ENCODE measurements around the gene SEMA7A. TPM values are rescaled to one million over a fixed set of nuclear protein-coding genes. Genes with fewer than 3 reads are reported as not detected.
"Not testable (repeated sequence)": the region's sequence is repeated elsewhere in the genome, so short reads cannot be mapped to it uniquely, and the experiment has no call there.

SEMA7A gene
- total RNA-seq, 4 donors from 2014 or later, result 1.2 to 7.6 (median 3.4) TPM

GRCh38 chr15:74458473-74458872 is 24.7 kb upstream of the SEMA7A start:
- DNase-seq (ENCODE audit: low spot score), result no peak
- ATAC-seq (ENCODE audit: low FRiP score), result no peak
- no peak for TF ChIP-seq CTCF (IDR thresholded peaks at IDR 0.05)

- not testable (repeated sequence) for DNase-seq (ENCODE audit: low spot score); ATAC-seq (ENCODE audit: low FRiP score)
These were observed 23.3 kb upstream of the SEMA7A start for GRCh38 chr15:74457036-74457435.

- ATAC-seq (ENCODE audit: low FRiP score) (no peak), DNase-seq (ENCODE audit: low spot score) (no peak)
- no peak for TF ChIP-seq CTCF (IDR thresholded peaks at IDR 0.05)
These were observed 21.2 kb upstream of the SEMA7A start for GRCh38 chr15:74454764-74455500.

- DNase-seq (ENCODE audit: low spot score) (no peak), ATAC-seq (ENCODE audit: low FRiP score) (no peak)
- TF ChIP-seq CTCF (IDR thresholded peaks at IDR 0.05), result no peak
These were observed 20.4 kb upstream of the SEMA7A start for GRCh38 chr15:74453925-74454763.

GRCh38 chr15:74451861-74452835 is 18.4 kb upstream of the SEMA7A start:
- no peak for TF ChIP-seq CTCF (IDR thresholded peaks at IDR 0.05)
- ATAC-seq (ENCODE audit: low FRiP score) (no peak), DNase-seq (ENCODE audit: low spot score) (no peak)

- no peak for TF ChIP-seq CTCF (IDR thresholded peaks at IDR 0.05)
- DNase-seq (ENCODE audit: low spot score) (no peak), ATAC-seq (ENCODE audit: low FRiP score) (no peak)
These were observed 17.6 kb upstream of the SEMA7A start for GRCh38 chr15:74451322-74451721.
